ENCODE measurements around the gene DYNLRB2. TPM values are rescaled to one million over a fixed set of nuclear protein-coding genes. Genes with fewer than 3 reads are reported as not detected.
A peak's percentile ranks its signal among the peaks of the same experiment; 100 is the strongest.

Gene DYNLRB2
- total RNA-seq, 1 experiment from 2014 or later = not detected

DNA sequence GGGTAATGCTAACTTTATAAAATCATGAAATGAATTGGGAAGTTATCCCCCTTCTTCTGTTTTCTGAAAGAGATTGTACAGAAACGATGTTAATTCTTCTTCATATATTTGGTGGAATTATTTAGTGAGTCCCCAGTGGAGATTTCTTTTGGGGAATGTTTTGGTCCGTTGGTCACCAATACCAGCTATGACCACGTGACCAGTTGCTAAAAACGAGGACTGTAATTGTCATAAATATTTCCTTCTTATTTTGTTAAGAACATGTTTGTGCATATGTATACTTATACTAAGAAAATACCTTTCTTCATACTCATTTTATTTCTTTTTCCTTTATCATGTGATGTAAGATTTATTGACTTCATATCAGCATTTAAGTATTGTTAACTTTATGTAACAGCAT is 10.3 kb upstream of the DYNLRB2 start:
- Mint-ChIP-seq H3K27ac (ENCODE audit: low read depth, unreplicated experiment) (no peak overlapping the region), H3K4me1 (ENCODE audit: insufficient read depth, unreplicated experiment) (no peaks in the 10 kb centered on the region), H3K27me3 (ENCODE audit: insufficient read depth, unreplicated experiment) (peaks cover 47% of the 10 kb centered on the region), H3K36me3 (ENCODE audit: insufficient read depth, unreplicated experiment) (no peaks in the 10 kb centered on the region), H3K9me3 (ENCODE audit: unreplicated experiment) (no peaks in the 10 kb centered on the region), H3K4me3 (ENCODE audit: unreplicated experiment) (no peak overlapping the region)
- ChIA-PET CTCF (interaction anchor here (0.7 to 1.4 kb wide), 3 partner anchors 18 to 1328 kb away, joined by 3 to 4 read pairs (median 3); no protein-coding TSS in a partner anchor), POLR2A (no interaction called here)
- TF ChIP-seq, protein P1, sequence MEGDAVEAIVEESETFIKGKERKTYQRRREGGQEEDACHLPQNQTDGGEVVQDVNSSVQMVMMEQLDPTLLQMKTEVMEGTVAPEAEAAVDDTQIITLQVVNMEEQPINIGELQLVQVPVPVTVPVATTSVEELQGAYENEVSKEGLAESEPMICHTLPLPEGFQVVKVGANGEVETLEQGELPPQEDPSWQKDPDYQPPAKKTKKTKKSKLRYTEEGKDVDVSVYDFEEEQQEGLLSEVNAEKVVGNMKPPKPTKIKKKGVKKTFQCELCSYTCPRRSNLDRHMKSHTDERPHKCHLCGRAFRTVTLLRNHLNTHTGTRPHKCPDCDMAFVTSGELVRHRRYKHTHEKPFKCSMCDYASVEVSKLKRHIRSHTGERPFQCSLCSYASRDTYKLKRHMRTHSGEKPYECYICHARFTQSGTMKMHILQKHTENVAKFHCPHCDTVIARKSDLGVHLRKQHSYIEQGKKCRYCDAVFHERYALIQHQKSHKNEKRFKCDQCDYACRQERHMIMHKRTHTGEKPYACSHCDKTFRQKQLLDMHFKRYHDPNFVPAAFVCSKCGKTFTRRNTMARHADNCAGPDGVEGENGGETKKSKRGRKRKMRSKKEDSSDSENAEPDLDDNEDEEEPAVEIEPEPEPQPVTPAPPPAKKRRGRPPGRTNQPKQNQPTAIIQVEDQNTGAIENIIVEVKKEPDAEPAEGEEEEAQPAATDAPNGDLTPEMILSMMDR (IDR thresholded peaks at IDR 0.05; ENCODE audit: unreplicated experiment) = no peak
- DNase-seq (ENCODE audit: unreplicated experiment) = no peak
- intact Hi-C loops (cut with micrococcal nuclease) = no loop called here
- no TSS peak for BruUV-seq (replicated peaks)

DNA sequence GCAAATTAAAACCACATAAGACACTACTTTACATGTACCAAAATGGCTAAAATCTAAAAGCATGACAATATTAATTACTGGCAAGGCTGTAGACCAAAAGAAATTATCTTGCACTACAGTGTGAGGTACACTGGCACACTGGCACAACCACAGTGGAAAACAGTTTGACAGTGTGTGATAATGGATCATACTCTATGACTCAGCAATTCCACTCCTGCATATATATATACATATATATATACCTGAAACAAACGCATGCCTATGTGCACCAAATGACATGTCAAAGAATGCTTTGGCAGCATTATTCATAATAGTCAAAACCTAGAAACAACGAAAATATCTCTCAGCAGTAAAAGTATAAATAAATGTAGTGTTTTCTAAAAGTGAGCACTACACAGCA is 4.6 kb upstream of the DYNLRB2 start:
- no TSS peak for BruUV-seq (replicated peaks)
- CTCF ChIA-PET = no interaction called here

DNA sequence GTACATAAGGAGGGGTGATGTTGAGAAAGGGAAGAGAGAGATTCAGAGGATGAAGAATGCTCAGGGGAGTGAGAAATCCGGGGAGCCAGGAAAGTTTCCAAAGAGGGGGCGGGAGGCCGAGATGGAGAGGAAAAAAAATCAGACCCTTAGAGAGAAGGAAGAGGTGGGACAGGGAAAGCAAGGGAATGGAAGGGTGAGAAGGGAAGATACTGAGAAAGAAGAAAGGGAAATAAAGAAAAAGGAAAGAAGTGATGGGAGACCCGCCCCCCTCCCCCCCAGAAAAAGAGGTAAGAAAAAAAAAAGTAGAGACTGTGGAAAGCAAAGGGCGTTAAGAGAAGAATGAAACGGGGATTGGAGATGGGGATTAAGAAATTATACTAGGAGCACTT is 507 bp downstream of the DYNLRB2 start:
- intact Hi-C loops (cut with micrococcal nuclease) = no loop called here

More for the DNA sequence above, 4.6 kb upstream of the DYNLRB2 start:
- no peak overlapping the region for H3K4me3 Mint-ChIP-seq (ENCODE audit: unreplicated experiment)
- intact Hi-C loops (cut with micrococcal nuclease) = no loop called here
- no peaks in the 10 kb centered on the region for H3K9me3 Mint-ChIP-seq (ENCODE audit: unreplicated experiment)
- POLR2A ChIA-PET = no interaction called here
- peaks cover 4% of the 10 kb centered on the region for H3K4me1 Mint-ChIP-seq (ENCODE audit: insufficient read depth, unreplicated experiment)
- peaks cover 29% of the 10 kb centered on the region for H3K27me3 Mint-ChIP-seq (ENCODE audit: insufficient read depth, unreplicated experiment)
- DNase-seq (ENCODE audit: unreplicated experiment) = no peak
- peaks cover 6% of the 10 kb centered on the region for H3K36me3 Mint-ChIP-seq (ENCODE audit: insufficient read depth, unreplicated experiment)
- no peak overlapping the region for H3K27ac Mint-ChIP-seq (ENCODE audit: low read depth, unreplicated experiment)
- TF ChIP-seq, protein P1 (IDR thresholded peaks at IDR 0.05; ENCODE audit: unreplicated experiment) = no peak

DNA sequence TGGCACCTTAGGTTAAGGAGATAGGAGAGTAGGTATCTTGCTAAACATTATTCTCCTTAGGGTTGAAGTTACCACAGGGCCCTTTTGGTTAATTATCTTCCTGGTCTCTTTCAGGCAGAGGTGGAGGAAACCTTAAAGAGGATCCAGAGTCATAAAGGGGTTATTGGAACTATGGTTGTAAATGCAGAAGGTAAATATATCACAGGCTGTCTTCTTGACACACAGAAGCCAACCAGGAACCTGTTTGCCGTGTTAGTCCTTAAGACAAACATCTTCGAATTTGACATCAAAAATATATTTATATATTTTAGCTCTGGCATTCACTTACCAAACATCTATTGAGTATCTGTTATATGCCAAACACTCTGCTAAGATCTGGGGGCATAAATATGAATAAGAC is 2.4 kb downstream of the DYNLRB2 start:
- intact Hi-C loops (cut with micrococcal nuclease) = no loop called here
- CTCF ChIA-PET = interaction anchor here (1.1 kb wide), 1 partner anchor 16 kb away, joined by 3 read pairs; no protein-coding TSS in a partner anchor
- POLR2A ChIA-PET = no interaction called here
- TF ChIP-seq, protein P1 (IDR thresholded peaks at IDR 0.05; ENCODE audit: unreplicated experiment) = no peak
- Mint-ChIP-seq H3K9me3 (ENCODE audit: unreplicated experiment) (no peaks in the 10 kb centered on the region), H3K27ac (ENCODE audit: low read depth, unreplicated experiment) (no peak overlapping the region), H3K4me3 (ENCODE audit: unreplicated experiment) (no peak overlapping the region), H3K36me3 (ENCODE audit: insufficient read depth, unreplicated experiment) (peaks cover 6% of the 10 kb centered on the region), H3K27me3 (ENCODE audit: insufficient read depth, unreplicated experiment) (no peaks in the 10 kb centered on the region), H3K4me1 (ENCODE audit: insufficient read depth, unreplicated experiment) (peaks cover 5% of the 10 kb centered on the region)
- DNase-seq (ENCODE audit: unreplicated experiment) = no peak
- BruUV-seq (replicated peaks) = no TSS peak

More for the DNA sequence above, 507 bp downstream of the DYNLRB2 start:
- DNase-seq (ENCODE audit: unreplicated experiment) = no peak
- ChIA-PET CTCF (no interaction called here), POLR2A (no interaction called here)
- no TSS peak for BruUV-seq (replicated peaks)
- Mint-ChIP-seq H3K4me3 (ENCODE audit: unreplicated experiment) (peak overlapping the region; percentile 84), H3K36me3 (ENCODE audit: insufficient read depth, unreplicated experiment) (peaks cover 6% of the 10 kb centered on the region), H3K9me3 (ENCODE audit: unreplicated experiment) (no peaks in the 10 kb centered on the region), H3K27ac (ENCODE audit: low read depth, unreplicated experiment) (peak overlapping the region; percentile 94), H3K4me1 (ENCODE audit: insufficient read depth, unreplicated experiment) (peaks cover 5% of the 10 kb centered on the region), H3K27me3 (ENCODE audit: insufficient read depth, unreplicated experiment) (no peaks in the 10 kb centered on the region)
- TF ChIP-seq, protein P1 (IDR thresholded peaks at IDR 0.05; ENCODE audit: unreplicated experiment) = no peak
